HepG2 (cell line): Measurements from ENCODE around the gene PARVB. TPM values are rescaled to one million over a fixed set of nuclear protein-coding genes. Genes with fewer than 3 reads are reported as not detected.

Source experiments
- ATAC-seq: fragments of 200-7000 bp; cut with Tn5 transposase; 3 replicates; pipeline ENCODE4 v1.9.1; 2020; ENCODE audit warnings: mild to moderate bottlenecking, moderate library complexity
- BruUV-seq: library from RNA; stranded (reverse); fragments of 400-500 nt; replicated peaks from 2 replicates; lab custom pipeline; 2021; lab: Mats Ljungman, UMichigan
- CTCF ChIA-PET: fragments of 300-600 bp; formaldehyde crosslinking; extraction: SDS; loops from one replicate; lab custom pipeline; 2021; ENCODE audit warnings: low total read pairs, inconsistent platforms, low intra/inter-chr PET ratio; lab: Yijun Ruan, JAX
- POLR2A ChIA-PET: fragments of 350-600 bp; sonication (Branson Sonifier 250); formaldehyde crosslinking; loops from one replicate; lab custom pipeline; 2020; ENCODE audit warnings: antibody characterized with exemption, inconsistent platforms; lab: Yijun Ruan, JAX
- DNase-seq: peaks from one replicate; pipeline ENCODE4 v3.0.0-alpha.2; 2015; ENCODE audit warnings: low spot score
- FAIRE-seq: peaks from 3 replicates; lab custom pipeline; 2011; peaks lifted over from hg19 to GRCh38; lab: Jason Lieb, UNC
- H2AFZ ChIP-seq: one replicate; pipeline ENCODE4 v1.6.1; 2011; ENCODE audit warnings: low read length, inconsistent platforms
- H3K27ac ChIP-seq: fragments of 300-600 bp; 3 replicates; pipeline ENCODE4 v1.8.0; 2011; ENCODE audit warnings: mixed run types, mild to moderate bottlenecking, mixed read lengths, low read length, inconsistent platforms; ENCODE audit not compliant: insufficient read depth; ENCODE audit errors: extremely low read length
- H3K27me3 ChIP-seq, 2 experiments: fragments of 200-600 bp in 1 of 2; 2 replicates in 1 of 2; 3 replicates in 1 of 2; pipeline versions ENCODE4 v1.6.0 to v1.8.0; 2011; ENCODE audit warnings: low read length in 2 of 2, mild to moderate bottlenecking in 2 of 2, moderate library complexity in 2 of 2, inconsistent platforms in 1 of 2; ENCODE audit not compliant: insufficient read depth in 2 of 2, control insufficient read depth in 1 of 2
- H3K36me3 ChIP-seq, 2 experiments: fragments of 200-600 bp in 1 of 2; replicated peaks in 1 of 2; 2 replicates in 1 of 2; 3 replicates in 1 of 2; pipeline versions ENCODE4 v1.5.1 to v1.8.0; 2011; ENCODE audit warnings: low read length in 2 of 2, inconsistent platforms in 1 of 2; ENCODE audit not compliant: insufficient read depth in 2 of 2, control insufficient read depth in 1 of 2
- H3K4me1 ChIP-seq: 2 replicates; pipeline ENCODE4 v1.5.1; 2012; ENCODE audit warnings: low read length, inconsistent platforms; ENCODE audit not compliant: insufficient read depth
- H3K4me2 ChIP-seq: 2 replicates; pipeline ENCODE4 v1.6.0; 2011; ENCODE audit warnings: low read depth, low read length, inconsistent platforms
- H3K4me3 ChIP-seq, 3 experiments: fragments of 200-600 bp in 1 of 3; sonication (generic), shearing (Covaris generic) in 1 of 3; replicated peaks in 1 of 3; 2 replicates each; pipeline ENCODE4 v1.5.1; 2011 to 2016; ENCODE audit warnings: low read length in 3 of 3, inconsistent platforms in 2 of 3, low read depth in 2 of 3, mild to moderate bottlenecking in 2 of 3, control low read depth in 1 of 3, mixed read lengths in 1 of 3; ENCODE audit not compliant: insufficient read depth in 1 of 3
- H3K79me2 ChIP-seq: one replicate; pipeline ENCODE4 v1.6.1; 2011; ENCODE audit warnings: low read length, inconsistent platforms; ENCODE audit not compliant: insufficient read depth
- H3K9ac ChIP-seq: 2 replicates; pipeline ENCODE4 v1.6.0; 2011; ENCODE audit warnings: mild to moderate bottlenecking, low read depth, low read length, inconsistent platforms; ENCODE audit not compliant: insufficient read depth
- H3K9me3 ChIP-seq: 2 replicates; pipeline ENCODE4 v1.5.1; 2012; ENCODE audit warnings: mild to moderate bottlenecking, low read length
- H4K20me1 ChIP-seq: 2 replicates; pipeline ENCODE4 v1.6.0; 2011; ENCODE audit warnings: inconsistent platforms, mild to moderate bottlenecking, low read length, moderate library complexity; ENCODE audit not compliant: insufficient read depth
- AKAP8 ChIP-seq: sonication (generic); formaldehyde crosslinking; IDR thresholded peaks from 2 replicates; pipeline ENCODE4 v1.5.1; 2020; ENCODE audit warnings: mild to moderate bottlenecking, missing genetic modification reagents
- ETS1 ChIP-seq: sonication (generic); formaldehyde crosslinking; IDR thresholded peaks from 2 replicates; pipeline ENCODE4 v1.4.0; 2020; ENCODE audit warnings: missing genetic modification reagents
- FOXK2 ChIP-seq: fragments of 450-650 bp; IDR thresholded peaks from 2 replicates; pipeline ENCODE4 v1.6.1; 2016
- ISL2 ChIP-seq: sonication (generic); formaldehyde crosslinking; IDR thresholded peaks from 2 replicates; pipeline ENCODE4 v1.5.0; 2020; ENCODE audit warnings: missing genetic modification reagents
- REPIN1 ChIP-seq: sonication (generic); formaldehyde crosslinking; IDR thresholded peaks from 2 replicates; pipeline ENCODE4 v1.8.0; 2022; ENCODE audit warnings: missing genetic modification reagents, low read depth, mild to moderate bottlenecking, borderline replicate concordance
- SSRP1 ChIP-seq: IDR thresholded peaks from 2 replicates; pipeline ENCODE4 v1.6.1; 2016; ENCODE audit warnings: control low read depth
- ZGPAT ChIP-seq: IDR thresholded peaks from 2 replicates; pipeline ENCODE4 v1.6.1; 2016; ENCODE audit warnings: mild to moderate bottlenecking
- WGBS: methylation state at CpG from one replicate; pipeline ENCODE4 v1.1.6; 2017; ENCODE audit warnings: low lambda C conversion rate; 5-methylcytosine and 5-hydroxymethylcytosine counted together
- in situ Hi-C: cut with HindIII; loops from 2 replicates; pipeline ENCODE4 v1.10.0; 2017; ENCODE audit warnings: low pct_unique_long_range_greater_than_20kb; ENCODE audit not compliant: extremely low pct_ligation_motif_present
- intact Hi-C: fragments of 100-400 bp; cut with micrococcal nuclease; formaldehyde crosslinking; loops from one replicate; pipeline ENCODE4 v1.10.0; 2022; ENCODE audit not compliant: unreplicated experiment
- polyA plus RNA-seq, 8 experiments: library from polyadenylated mRNA; depleted of rRNA in 3 of 8; stranded (reverse) in 7 of 8; unstranded in 1 of 8; fragments of >200 nt; fragmentation: Illumina TruSeq in 4 of 8; extraction: Trizol in 4 of 8; gene quantifications; 2 replicates each; pipeline versions ENCODE4 v1.2.1 to v1.2.3, GENCODE V29; 2011 to 2016; ENCODE audit warnings: low read depth in 4 of 8, missing spikeins in 1 of 8, mixed read lengths in 1 of 8; ENCODE audit not compliant: insufficient read depth in 1 of 8
- total RNA-seq, 5 experiments: library from RNA; depleted of rRNA; stranded (reverse); fragments of >200 nt; fragmentation: Illumina TruSeq; extraction: Trizol; gene quantifications; 2 replicates each; pipeline ENCODE4 v1.2.3, GENCODE V29; 2016; ENCODE audit warnings: low read depth in 1 of 5

PARVB gene
- total and polyA plus RNA-seq, 2 of the 13 experiments (the other 11 are each of a cell fraction or from before 2014, with no cell fraction given) = 0.11 to 0.15 TPM

- POLR2A ChIA-PET = no interaction called here
- Histone ChIP-seq H3K27me3 (peaks cover 0 to 1% of the 10 kb centered on the region in 2 experiments; a peak in 1 of 5 replicates), H3K9ac (no peak overlapping the region), H2AFZ (no peak overlapping the region), H3K79me2 (no peaks in the 10 kb centered on the region), H3K4me3 (no peak overlapping the region), H3K4me2 (no peak overlapping the region), H3K4me1 (no peaks in the 10 kb centered on the region), H3K36me3 (no peaks in the 10 kb centered on the region), H4K20me1 (no peaks in the 10 kb centered on the region), H3K27ac (no peak overlapping the region), H3K9me3 (no peaks in the 10 kb centered on the region)
- in situ Hi-C loops (no loop called here), intact Hi-C loops (no loop called here)
- 53% methylated on average over 13 of the region's 13 CpGs for WGBS
- no peak for TF ChIP-seq ZGPAT (CRISPR knock-in tag)
- no peak for TF ChIP-seq ISL2 (CRISPR knock-in tag)
- TF ChIP-seq SSRP1 (CRISPR knock-in tag) = no peak
- no peak for TF ChIP-seq REPIN1 (CRISPR knock-in tag)
- TF ChIP-seq AKAP8 (CRISPR knock-in tag) = no peak
- no peak for TF ChIP-seq ETS1
- TF ChIP-seq FOXK2 = no peak
- no TSS peak for BruUV-seq
- DNase-seq (no peak), ATAC-seq (no peak), FAIRE-seq (no peak)
- CTCF ChIA-PET = no interaction called here
Measured at GRCh38 chr22:44157916-44158618, 134.0 kb downstream of the PARVB start.
